NCI-H748 (cell line): ENCODE data around the gene HDLBP.

ENCODE experiments used
- DNase-seq: peaks from one replicate; lab custom pipeline; 2025; ENCODE audit not compliant: unreplicated experiment; lab: John Stamatoyannopoulos, UW

HDLBP gene

DNA sequence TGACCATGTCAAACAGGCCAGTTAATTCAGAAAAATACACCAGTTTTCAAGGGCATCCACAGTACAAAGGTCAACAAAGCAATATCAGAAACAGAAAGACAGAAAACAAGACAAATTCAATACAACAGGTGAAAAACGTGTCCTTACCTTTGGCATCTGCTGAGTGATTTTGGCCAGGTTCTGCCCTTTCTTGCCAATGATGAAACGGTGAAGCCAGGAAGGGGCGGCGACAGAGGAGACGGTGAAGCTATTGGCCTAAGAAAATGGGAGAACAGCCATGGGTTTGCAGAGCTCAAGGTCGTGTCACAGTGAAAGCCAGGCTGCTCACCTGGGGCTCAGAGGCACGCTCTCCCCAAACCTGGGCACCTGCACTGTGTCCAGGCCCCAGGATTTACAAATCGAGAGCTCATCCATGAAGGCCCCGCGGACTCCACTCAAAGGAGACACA, 60.5 kb downstream of the HDLBP start:
- no peak for DNase-seq

DNA sequence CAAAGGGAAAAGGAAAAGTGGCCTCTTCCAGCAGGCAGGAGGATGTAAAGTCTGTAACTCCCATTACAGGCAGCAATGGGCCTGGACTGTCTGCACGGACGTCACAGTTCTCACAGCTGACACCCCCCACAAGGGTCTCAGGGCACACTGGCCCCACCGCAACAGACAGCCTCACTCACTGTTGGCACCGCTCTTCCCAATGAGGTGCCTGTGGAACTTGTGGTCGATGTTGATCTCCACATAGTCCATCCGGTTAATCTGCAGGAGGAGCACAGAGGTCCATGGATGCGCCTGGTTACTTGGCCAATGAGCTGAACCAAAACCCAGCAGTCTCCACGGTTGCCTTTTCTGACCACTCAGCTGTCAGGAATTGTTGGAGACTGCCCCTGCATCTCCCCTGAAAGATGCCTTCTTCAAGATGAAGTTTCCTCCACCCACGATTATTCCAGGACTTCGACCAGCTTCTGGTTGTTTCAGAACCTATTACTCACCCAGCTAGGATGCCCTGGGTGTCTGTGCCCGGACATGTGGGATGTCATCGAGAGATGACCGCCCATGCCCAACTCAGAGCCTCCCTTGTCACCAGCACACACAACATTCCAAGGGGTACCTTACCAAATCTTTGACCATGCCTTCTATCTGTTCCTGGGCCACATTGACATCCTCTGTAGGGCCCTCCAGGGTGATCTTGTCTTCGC, 62.5 kb downstream of the HDLBP start:
- no peak for DNase-seq

DNA sequence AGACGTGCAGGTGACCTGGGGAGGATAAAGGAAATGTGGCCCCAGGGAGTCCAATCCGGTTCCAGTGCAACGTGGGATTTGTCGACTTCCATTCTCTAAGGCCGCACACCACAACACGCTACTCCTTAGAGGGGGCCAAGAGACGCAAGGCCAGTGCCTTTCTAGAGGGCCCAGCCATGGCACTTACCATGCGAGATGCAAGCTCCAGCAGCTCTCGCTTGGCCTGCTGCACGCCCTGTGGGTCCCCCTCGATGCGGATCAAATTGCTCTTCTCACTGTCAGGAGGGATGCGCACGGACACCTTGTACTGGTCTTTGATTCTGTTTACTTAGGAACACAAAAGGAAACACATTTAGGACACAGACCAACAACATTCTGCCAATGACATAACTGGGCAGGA, 65.8 kb downstream of the HDLBP start:
- peak; percentile 9 for DNase-seq

DNA sequence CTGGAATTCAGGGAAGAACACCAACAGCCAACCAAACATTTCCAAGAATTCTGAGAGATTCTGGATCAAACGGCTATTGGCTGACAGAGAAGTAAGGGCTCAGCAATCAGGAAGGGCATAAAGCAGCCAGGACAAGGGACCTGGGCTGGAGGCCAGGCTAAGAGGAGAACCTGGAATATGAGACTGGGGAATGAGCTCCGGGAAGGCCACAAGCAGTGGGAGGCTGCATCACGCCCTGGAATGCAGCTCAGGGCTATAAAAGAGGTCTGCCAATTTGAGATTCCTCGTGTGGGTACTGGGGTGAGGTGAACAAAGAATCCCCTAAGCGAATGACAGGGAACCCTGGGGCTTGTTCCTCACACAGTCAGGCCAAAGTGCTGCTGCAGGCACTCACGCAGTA, 66.6 kb downstream of the HDLBP start:
- DNase-seq, result no peak

DNA sequence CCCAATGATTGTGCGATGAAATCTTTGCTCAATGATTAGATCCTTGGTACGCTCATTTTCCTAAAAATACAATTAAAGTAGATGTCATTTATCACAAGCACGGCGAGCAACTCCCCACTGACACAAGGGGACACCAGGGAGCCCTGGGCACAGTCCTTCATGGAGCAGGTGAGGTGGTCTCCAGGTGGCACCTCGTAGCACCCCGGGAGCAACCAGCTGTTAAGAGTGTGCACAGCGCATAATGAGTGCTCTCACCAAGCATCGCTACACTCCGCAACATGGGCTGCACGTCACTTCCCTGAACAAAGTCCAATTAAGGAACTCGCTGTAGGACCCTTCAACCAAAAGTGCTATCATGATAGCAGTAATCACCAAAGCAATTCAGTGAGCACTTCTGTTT, 67.2 kb downstream of the HDLBP start:
- no peak for DNase-seq

DNA sequence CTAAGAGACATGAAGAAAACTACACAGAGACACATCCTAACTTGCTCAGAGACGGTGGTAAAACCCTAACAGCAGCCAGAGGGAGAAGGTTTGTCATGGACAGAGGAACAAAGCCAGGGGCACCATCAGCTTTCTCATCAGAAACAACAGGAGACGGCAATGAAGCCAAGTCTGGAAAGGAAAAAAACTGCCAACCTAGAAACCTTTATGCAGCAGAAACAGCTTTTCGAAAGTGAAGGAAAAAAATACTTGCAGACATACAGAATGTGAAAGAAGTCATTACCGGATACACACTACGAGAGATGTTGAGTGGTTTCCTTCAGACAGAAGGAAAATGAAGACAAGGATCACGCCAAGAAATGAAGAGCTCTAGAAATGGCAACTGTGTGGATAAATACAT, 71.1 kb downstream of the HDLBP start:
- no peak for DNase-seq

DNA sequence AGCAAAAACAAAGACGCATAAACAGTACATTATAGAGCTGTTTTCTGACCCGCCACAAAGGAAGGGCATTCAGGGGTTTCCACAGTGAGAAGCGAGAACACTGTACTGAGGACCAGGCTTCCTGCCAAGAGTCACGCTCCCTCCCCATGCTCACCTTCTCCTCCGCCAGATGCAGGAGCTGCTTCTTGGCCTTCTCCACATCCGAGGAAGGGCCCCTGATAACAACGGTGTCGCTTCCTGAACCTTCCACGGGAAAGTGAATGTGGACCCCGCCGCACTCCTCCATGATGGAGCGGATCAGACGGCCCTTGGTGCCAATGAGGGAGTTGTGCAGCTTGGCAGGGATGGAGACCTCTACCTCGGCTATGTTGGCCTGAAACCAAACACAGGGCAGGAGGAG, 73.2 kb downstream of the HDLBP start:
- DNase-seq, result no peak

DNA sequence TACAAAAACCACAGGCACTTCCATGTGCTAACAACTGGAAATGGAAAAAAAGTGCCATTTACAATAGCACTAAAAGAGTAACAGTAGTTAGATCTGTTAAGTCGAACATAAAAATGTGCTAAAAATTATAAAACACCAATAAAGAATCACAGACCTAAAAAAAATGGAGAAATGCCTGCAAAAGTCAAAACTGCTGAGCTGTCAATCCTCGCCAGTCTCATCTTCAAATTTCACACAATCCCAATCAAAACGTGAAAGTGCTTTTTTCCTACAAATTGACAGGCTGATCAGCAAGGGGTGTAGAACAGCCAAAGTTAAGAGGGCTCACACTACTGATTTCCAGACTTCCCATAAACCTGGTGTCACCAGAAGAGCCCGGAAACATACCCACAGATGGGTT, 73.8 kb downstream of the HDLBP start:
- no peak for DNase-seq

DNA sequence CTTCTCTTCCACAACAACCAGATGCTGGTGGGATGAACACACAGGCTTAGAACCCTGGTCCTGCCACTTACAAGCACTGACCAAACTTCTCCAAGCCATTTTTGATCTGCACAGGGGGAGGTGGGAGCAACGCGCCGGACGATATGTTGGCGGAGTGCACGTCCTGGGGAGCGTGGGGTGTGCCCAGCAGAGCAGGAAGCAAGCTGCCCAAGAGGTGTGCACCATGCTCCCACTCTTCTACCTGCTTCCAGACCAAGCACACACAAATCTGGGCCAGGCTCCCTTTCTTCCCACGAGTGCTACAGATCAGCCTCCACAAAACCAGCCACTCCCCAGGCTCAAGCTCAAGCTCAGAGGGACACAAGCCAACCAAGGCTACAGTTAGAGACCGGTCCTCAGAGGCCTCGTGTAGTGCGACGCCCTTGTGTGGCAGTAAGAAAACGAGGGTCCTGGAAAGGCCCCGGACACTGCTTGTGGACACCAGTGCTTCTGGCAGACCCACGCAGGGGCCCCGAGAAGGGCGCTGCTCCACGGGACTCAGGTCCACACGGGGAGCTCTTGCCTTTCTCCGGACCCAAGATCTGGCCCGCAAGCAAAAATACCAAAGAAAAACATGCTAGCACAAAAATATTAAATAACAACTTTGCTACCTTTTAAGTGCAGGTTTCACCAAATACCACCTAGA, 75.0 kb downstream of the HDLBP start:
- DNase-seq, result no peak

DNA sequence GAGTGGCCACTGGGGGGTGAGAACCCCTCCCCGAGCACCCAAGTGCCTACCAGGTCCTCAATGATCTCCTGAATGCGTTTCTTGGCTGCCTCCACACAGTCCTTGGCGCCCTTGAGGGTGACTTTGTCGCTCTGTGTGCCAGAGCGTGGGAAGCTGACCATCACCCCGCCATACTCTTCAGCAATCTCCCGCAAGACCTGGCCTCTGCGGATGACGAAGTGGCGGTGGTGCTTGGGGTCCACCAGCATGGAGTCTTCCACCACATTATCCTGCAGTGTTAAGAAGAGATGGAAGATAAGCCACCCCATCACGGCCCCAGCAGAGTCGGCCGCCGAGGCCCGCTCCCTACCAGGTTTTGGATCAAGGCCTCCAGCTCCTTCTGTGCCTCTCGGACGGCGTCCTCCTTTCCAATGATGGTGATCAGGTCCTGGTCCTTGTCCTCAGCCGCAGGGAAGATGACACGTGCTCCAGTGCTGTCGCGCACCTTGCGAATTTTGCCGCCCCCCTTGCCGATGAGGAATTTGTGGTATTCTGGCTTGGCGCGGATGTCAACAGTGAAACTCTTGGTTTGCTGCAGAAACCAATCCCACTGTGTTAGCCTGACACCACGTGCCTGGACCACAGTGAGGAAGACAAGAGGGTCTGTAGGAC, 75.8 kb downstream of the HDLBP start:
- no peak for DNase-seq

DNA sequence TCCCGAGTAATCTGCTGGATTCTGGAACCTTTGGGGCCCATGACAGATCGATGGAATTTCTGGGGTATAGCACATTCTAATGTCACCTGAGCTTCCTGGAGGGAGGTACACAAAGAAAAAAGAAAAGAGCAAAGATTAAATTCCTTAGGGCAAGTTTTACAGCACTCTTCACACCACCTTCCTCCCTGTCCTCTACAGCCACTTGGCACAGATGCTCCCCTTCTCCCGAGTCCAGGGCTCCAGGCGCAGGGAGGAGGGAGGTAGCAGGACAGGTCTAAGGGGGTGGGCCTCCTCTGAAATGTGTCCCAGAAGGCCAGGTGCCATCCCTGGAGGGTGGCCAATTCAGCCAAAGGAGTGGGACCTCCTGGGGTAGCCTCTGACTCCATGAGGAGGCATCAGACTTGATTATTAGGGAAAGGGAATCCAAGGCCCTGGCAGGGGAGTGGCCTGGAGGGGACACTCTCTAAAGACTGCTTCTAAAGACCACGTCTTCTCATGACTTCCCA, 76.7 kb downstream of the HDLBP start:
- no peak for DNase-seq

DNA sequence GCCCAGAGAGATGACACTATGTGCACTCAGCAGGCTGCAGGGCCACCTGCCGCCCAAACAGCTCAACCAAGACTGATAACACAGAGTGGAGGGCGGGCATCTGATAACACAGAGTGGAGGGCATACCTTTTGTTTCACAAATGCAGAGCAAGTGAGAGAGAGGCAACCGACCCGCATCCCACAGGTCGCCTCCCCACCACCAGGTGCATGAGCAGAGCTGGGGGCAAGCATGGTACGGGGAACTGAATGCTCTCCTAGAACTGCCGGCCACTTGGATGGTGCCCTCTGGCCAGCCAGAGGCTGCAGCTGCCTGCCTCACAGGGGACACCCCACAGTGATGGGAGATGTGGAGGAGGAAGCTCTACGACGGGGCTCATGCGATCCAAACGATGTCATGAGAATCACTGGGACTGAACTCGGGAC, 77.5 kb downstream of the HDLBP start:
- no peak for DNase-seq

DNA sequence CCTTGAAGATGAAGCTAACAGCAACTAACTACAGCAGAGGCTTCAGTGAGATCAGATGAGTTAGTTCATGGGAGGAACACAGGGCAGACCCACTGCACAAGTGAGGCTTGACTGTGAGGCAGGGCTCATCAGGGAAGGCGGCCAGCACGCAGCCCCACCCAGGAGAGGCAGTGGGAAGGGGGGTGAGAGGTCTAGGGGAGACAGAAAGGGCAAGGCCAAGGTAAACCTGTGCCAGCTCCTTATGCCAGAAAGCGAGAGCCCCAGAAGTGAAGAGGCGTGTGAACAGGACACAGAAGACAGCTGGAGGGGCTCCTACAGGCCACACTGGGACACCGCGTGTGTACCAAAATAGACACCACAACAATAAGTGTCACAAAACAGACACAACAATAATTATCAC, 78.4 kb downstream of the HDLBP start:
- no peak for DNase-seq

DNA sequence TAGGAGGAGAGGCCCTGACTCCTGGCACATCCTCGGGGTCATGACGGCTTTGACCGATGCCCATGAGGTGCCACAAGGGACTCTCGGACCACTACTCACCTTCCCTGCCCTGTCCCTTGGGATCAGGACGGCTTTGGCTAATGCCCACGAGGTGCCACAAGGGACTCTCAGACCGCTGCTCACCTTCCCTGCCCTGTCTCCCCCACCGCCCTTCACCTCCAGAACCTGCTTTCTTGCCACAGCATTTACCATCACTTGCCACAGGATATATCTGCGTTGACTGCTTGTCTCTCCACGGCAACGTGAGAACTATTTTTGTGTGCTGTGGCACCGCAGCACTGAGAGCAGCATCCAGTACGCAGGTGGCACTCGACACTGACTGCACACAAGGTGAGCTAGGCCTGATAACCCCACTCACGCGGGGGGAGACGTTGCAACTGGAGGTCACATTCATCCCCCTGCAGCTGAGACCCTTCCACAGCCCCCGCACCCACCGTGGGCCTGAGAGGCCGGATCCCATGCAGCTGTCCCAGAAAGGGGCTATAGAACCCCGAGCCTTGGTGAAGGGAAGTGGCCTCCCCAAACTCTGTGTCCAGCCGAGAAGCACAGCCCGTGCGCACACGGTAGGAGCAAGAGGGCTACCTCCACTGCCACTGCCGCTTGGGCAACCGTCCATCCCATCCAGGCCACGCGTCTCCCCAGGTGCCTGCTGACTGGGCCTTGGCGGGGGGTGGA, 79.4 kb downstream of the HDLBP start:
- DNase-seq, result no peak

DNA sequence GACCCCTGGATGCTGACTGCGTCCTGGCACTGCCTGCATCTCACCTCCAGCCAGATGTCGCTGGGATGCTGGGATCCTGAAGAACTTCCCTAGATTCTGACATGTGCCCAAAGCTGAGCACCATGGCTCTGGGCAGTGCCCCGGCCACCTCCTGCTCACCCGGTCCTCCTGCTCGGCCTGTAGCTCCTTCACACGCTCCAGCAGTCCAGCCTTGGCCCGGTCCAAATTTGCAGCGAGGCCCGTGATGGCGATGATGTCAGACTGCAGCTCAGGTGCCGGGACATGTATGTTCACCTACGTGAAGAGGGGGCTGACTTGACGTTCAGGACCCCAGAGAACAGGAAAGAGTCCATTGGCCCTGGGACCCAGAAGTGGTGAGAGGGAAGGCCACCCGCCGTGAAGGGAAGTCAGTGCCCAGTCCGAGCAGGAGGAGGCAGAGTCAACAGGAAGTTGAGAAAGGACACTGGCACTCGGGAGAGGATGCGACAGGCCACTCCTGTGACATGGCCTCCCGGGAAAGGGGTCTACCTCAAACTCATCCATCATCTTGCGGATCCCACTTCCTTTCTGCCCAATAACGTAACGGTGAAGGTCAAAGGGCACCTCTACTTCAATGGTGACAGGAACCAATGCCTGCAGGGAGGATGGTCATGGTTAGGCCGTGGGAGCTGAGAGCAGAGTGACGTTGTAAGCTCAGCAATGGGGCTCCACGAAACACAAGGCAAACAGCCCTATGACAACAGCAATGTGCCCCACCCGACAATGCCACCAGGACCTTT, 80.3 kb downstream of the HDLBP start:
- DNase-seq, result no peak

DNA sequence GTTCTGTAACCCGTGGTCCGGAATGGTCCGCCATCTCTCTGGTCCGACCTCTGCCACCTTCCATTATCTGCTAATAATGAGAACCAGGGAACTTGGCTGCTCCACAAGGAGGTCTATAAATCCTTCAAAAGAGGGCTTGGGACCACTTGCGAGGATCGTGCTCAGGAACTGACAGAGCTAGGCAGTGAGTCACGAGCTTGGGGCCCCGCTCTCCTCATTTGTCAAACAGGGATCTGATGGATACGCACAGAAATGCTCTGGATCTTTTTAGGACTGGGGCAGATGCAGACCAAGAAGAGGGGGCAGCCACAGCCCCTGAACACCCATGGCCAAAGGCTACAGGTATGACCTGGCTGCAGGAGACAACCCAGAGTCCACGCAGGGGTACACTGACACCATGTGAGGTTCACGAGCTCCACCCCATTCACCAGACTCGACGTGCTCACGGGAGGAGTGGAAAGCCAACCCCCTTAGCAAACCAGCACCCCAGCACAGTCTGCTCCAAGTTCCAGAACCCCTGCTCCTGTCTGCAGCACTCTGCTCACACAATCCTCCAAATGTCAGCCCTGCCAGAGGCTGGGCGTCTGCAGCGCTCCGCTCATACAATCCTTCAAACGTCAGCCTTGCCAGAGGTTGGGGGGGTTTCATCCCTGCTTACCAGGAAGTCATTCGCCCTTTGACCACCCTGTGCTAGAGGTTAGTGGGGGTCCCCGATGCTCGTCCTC, 81.2 kb downstream of the HDLBP start:
- DNase-seq, result no peak

DNA sequence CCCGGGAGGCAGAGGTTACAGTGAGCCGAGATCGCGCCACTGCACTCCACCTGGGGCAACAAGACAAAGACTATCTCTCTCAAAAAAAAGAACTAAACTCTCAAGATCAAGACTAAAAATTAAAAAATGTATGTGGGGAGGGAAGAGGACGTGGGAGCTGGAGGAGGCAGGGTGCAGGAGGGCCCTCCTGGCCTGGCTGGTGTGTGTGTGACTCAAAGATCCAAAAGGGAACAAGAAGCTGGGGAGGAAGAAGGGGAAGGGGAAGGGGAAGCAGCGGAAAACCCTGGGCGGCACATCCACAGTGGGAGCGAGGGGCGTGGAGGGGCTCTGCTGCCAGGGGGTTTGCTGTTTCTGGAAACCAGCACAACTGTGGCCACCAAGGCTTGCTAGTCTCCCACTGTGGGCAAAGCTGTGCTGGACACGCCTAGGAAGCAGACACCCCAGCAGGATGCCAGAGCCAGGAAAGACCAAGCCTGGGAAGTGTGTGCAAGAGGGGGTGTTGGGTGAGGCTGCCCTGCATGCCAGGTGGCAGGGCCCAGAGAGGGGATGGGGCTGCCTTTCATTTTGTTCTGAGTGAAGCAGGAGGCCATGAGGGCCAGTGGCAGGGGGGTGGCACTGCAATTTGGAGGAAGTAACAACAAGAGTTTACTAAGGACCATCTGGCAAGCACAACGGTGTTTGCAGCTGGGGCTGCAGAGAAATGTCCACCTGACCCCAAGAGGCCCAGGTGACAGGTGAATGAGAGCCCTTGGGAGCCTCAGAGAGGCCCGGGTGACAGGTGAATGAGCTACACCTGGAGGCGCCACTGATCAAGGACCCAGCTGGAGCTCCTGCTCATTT, 82.5 kb downstream of the HDLBP start:
- DNase-seq, result no peak

DNA sequence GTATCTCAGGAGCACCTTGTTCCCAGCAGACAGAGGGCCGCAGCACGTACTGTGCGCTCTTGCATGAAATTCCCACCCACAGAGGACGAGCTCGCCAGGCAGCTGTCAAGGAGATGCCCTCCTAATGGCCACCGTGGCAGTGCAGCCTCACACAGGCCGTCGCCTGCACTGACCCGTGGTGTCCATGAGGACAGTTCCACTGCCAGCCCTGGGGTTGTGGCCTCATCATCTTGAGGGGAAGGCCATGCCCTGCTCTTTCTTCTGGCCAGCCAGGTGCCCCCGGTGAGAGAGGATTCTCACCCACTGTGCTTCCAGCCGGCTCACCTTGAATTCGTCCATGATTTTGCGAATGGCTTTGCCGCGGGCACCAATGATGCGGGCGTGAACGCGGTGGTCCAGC, 85.0 kb downstream of the HDLBP start:
- no peak for DNase-seq
